ENCODE measurements around the gene STOX2. TPM values are rescaled to one million over a fixed set of nuclear protein-coding genes. Genes with fewer than 3 reads are reported as not detected.

STOX2 gene
- total and polyA plus RNA-seq, 9 donors: 2.2 to 16.4 (median 6.4) TPM

DNA sequence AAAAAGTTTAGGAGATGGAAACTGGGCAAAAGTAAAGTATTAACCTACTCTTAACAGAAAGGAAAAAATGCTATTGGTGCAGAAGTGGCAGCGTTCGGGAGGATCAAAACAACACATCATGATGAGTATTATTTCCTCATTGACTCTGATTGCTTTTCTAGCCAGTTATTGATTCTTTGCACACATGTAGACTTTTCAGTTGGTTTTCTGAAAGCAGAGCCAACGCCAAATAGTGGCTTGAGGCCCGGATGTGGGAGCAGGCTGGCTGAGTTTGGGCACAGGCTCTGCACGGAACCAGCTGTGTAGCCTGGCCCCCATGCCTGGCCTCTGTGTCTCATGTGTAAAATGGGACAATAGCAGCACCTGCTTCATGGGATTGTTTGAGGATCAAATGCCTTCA lies 21.8 kb downstream of the STOX2 start:
- no peaks in the 10 kb centered on the region for H3K4me1 ChIP-seq (ENCODE audit: insufficient read depth)
- TF ChIP-seq EP300 (IDR thresholded peaks at IDR 0.05) (no peak), POLR2A (IDR thresholded peaks at IDR 0.05) (no peak)
- TF ChIP-seq, protein P1, sequence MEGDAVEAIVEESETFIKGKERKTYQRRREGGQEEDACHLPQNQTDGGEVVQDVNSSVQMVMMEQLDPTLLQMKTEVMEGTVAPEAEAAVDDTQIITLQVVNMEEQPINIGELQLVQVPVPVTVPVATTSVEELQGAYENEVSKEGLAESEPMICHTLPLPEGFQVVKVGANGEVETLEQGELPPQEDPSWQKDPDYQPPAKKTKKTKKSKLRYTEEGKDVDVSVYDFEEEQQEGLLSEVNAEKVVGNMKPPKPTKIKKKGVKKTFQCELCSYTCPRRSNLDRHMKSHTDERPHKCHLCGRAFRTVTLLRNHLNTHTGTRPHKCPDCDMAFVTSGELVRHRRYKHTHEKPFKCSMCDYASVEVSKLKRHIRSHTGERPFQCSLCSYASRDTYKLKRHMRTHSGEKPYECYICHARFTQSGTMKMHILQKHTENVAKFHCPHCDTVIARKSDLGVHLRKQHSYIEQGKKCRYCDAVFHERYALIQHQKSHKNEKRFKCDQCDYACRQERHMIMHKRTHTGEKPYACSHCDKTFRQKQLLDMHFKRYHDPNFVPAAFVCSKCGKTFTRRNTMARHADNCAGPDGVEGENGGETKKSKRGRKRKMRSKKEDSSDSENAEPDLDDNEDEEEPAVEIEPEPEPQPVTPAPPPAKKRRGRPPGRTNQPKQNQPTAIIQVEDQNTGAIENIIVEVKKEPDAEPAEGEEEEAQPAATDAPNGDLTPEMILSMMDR (IDR thresholded peaks at IDR 0.05): no peak
- no peaks in the 10 kb centered on the region for H3K9me3 ChIP-seq
- H3K27ac ChIP-seq: no peak overlapping the region
- no peak for DNase-seq
- 91 to 96% (median 93%) methylated on average over 5 of the region's 5 CpGs for WGBS, 3 donors
- no peaks in the 10 kb centered on the region for H3K36me3 ChIP-seq
- H3K27me3 ChIP-seq: no peaks in the 10 kb centered on the region
- no peak overlapping the region for H3K4me3 ChIP-seq
- intact Hi-C loops (cut with DNase I): no loop called here

GRCh38 chr4:183932576-183932975 lies 27.5 kb downstream of the STOX2 start:
- Histone ChIP-seq H3K27ac (no peak overlapping the region), H3K9me3 (no peaks in the 10 kb centered on the region), H3K4me1 (ENCODE audit: insufficient read depth) (no peaks in the 10 kb centered on the region), H3K4me3 (no peak overlapping the region), H3K36me3 (no peaks in the 10 kb centered on the region), H3K27me3 (no peaks in the 10 kb centered on the region)
- intact Hi-C loops (cut with DNase I): no loop called here
- 75 to 80% (median 76%) methylated on average over 3 of the region's 3 CpGs for WGBS, 3 donors
- DNase-seq: no peak
- no peak for TF ChIP-seq POLR2A (IDR thresholded peaks at IDR 0.05)
- TF ChIP-seq EP300 (IDR thresholded peaks at IDR 0.05): no peak

DNA sequence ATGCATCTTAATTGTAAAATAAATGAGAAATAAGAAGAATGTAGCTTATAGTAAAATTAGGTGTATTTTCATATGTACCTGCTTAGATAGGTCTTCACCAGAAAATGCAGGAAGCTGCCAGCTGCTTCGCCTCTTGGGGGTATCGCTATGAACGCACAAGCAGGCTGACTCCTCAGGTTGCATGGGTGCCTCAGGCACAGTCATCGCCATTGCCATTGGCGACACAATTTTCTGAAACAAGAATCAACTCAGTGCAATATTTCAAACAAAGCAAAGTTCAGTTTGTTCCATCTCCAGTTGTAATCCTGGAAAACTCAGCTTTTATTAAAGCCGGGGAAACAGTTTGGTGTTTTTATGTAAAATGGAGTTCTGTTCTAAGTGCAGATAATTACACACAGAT lies 29.7 kb downstream of the STOX2 start:
- intact Hi-C loops (cut with DNase I): no loop called here
- Histone ChIP-seq H3K9me3 (no peaks in the 10 kb centered on the region), H3K27me3 (no peaks in the 10 kb centered on the region), H3K4me3 (no peak overlapping the region), H3K36me3 (no peaks in the 10 kb centered on the region), H3K4me1 (ENCODE audit: insufficient read depth) (no peaks in the 10 kb centered on the region), H3K27ac (no peak overlapping the region)
- TF ChIP-seq POLR2A (IDR thresholded peaks at IDR 0.05) (no peak), EP300 (IDR thresholded peaks at IDR 0.05) (no peak)
- TF ChIP-seq, protein P1 (IDR thresholded peaks at IDR 0.05): no peak
- no peak for DNase-seq
- 96 to 99% (median 97%) methylated on average over 6 of the region's 6 CpGs for WGBS, 3 donors

DNA sequence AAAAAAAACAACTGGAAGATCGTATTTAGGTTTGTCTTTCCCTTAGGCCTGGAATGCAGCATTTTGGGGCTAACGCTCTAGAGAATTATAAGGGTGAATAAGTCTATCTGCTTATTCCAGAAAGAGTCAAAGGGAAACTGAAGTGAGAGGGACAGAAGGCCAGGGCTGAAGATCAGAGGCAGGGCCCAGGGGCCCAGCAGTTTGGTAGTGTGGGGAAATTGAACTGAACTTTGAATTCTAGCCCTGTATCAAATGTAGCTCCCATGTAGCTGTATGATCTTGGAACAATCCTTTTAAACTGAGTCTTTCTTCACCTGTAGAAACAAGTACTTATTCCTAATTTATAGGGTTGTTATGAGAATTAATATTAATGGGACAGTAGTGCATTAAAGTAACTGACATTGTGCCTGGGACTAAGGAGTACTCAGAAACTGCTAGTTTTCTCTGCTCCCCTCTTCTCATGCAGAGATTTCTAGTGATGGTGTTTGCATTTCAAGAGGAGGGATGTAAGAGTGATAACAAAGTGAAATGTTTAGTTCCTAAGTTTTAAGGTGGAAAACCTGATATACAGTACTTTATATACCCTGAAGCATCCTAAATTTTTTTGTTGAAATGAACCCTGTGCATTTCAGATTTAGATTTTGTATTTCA lies 30.4 kb downstream of the STOX2 start:
- DNase-seq: no peak
- Histone ChIP-seq H3K4me3 (no peak overlapping the region), H3K36me3 (no peaks in the 10 kb centered on the region), H3K9me3 (no peaks in the 10 kb centered on the region), H3K27me3 (no peaks in the 10 kb centered on the region), H3K4me1 (ENCODE audit: insufficient read depth) (no peaks in the 10 kb centered on the region), H3K27ac (no peak overlapping the region)
- intact Hi-C loops (cut with DNase I): no loop called here
- WGBS, 3 donors: 81 to 94% (median 90%) methylated on average over 2 of the region's 2 CpGs
- TF ChIP-seq EP300 (IDR thresholded peaks at IDR 0.05) (no peak), POLR2A (IDR thresholded peaks at IDR 0.05) (no peak)
- TF ChIP-seq, protein P1 (IDR thresholded peaks at IDR 0.05): no peak

DNA sequence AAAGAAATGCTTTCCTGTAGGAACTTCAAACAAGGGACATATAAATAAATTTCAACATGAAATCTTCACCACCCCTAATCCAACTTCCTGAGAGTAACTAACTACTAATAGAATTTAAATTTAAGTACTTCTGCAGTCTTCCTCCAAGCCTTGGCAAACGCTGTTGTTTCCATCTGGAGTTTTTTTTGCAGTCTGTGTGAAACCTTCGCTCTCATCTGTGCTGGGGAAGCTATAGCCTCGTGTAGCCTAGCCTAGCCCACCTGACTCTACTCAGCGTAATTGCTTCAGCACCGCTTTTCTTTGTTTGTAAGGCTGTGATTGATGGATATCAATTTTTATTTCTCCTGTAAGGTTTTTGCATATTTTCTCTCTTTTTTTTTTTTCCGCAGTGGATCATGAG lies 30.9 kb downstream of the STOX2 start:
- WGBS, 3 donors: 42 to 53% (median 43%) methylated on average over 6 of the region's 6 CpGs
- no peaks in the 10 kb centered on the region for H3K27me3 ChIP-seq
- no peaks in the 10 kb centered on the region for H3K9me3 ChIP-seq
- H3K27ac ChIP-seq: no peak overlapping the region
- no peaks in the 10 kb centered on the region for H3K36me3 ChIP-seq
- TF ChIP-seq EP300 (IDR thresholded peaks at IDR 0.05) (no peak), POLR2A (IDR thresholded peaks at IDR 0.05) (no peak)
- TF ChIP-seq, protein P1 (IDR thresholded peaks at IDR 0.05): no peak
- H3K4me1 ChIP-seq (ENCODE audit: insufficient read depth): no peaks in the 10 kb centered on the region
- no peak for DNase-seq
- intact Hi-C loops (cut with DNase I): no loop called here
- no peak overlapping the region for H3K4me3 ChIP-seq
